Upper lobe of left lung (tissue), 6 donors: ENCODE results near the gene SPNS1. TPM values are rescaled to one million over a fixed set of nuclear protein-coding genes. Genes with fewer than 3 reads are reported as not detected.
"Not testable (repeated sequence)": the region's sequence is repeated elsewhere in the genome, so short reads cannot be mapped to it uniquely, and the experiment has no call there.

Experiments used
- ATAC-seq, 2 donors: fragments of 200-7000 bp; cut with Tn5 transposase; one replicate each; pipeline ENCODE4 v1.9.1; 2022; ENCODE audit warnings: mild to moderate bottlenecking in 2 of 2, moderate library complexity in 2 of 2; ENCODE audit not compliant: low FRiP score in 2 of 2
- DNase-seq, 2 donors: peaks; one replicate each; pipeline ENCODE4 v3.0.0-alpha.2; 2019 to 2020
- H3K27ac ChIP-seq, 4 donors: fragments of 200-600 bp; sonication (generic); one replicate each; pipeline ENCODE4 v1.5.1; 2016 to 2019
- H3K27me3 ChIP-seq, 4 donors: fragments of 200-600 bp; sonication (generic); one replicate each; pipeline ENCODE4 v1.5.1; 2017 to 2019
- H3K36me3 ChIP-seq, 4 donors: fragments of 200-600 bp; sonication (generic); one replicate each; pipeline ENCODE4 v1.5.1; 2016 to 2019
- H3K4me1 ChIP-seq, 4 donors: fragments of 200-600 bp; sonication (generic); one replicate each; pipeline ENCODE4 v1.5.1; 2018 to 2019
- H3K4me3 ChIP-seq, 4 donors: fragments of 200-600 bp; sonication (generic); one replicate each; pipeline ENCODE4 v1.5.1; 2017 to 2019; ENCODE audit warnings: mild to moderate bottlenecking in 2 of 4, moderate library complexity in 1 of 4
- H3K9me3 ChIP-seq, 4 donors: fragments of 200-600 bp; sonication (generic); one replicate each; pipeline ENCODE4 v1.5.1; 2018 to 2019
- CTCF ChIP-seq, 6 experiments: fragments of 450-650 bp in 4 of 6; fragments of 200-600 bp in 2 of 6; sonication (generic) in 2 of 6; IDR thresholded peaks; one replicate each; pipeline ENCODE4 v1.5.1; 2016 to 2019; ENCODE audit warnings: antibody characterized with exemption in 6 of 6
- EP300 ChIP-seq, 4 donors: sonication (generic); formaldehyde crosslinking; IDR thresholded peaks; one replicate each; pipeline ENCODE4 v1.5.1; 2017; ENCODE audit warnings: antibody characterized with exemption in 4 of 4, control low read depth in 2 of 4
- POLR2A ChIP-seq, 4 donors: fragments of 450-650 bp; IDR thresholded peaks; one replicate each; pipeline ENCODE4 v1.5.1; 2016 to 2017; ENCODE audit warnings: antibody characterized with exemption in 4 of 4, mild to moderate bottlenecking in 2 of 4
- POLR2AphosphoS5 ChIP-seq, 2 donors: sonication (generic); formaldehyde crosslinking; IDR thresholded peaks; one replicate each; pipeline ENCODE4 v1.5.1; 2017; ENCODE audit warnings: antibody characterized with exemption in 2 of 2
- WGBS, 2 donors: methylation state at CpG; one replicate each; pipeline ENCODE4 v1.1.5; 2017 to 2018; 5-methylcytosine and 5-hydroxymethylcytosine counted together
- total RNA-seq, 6 donors: library from RNA; depleted of rRNA in 4 of 6; stranded (reverse); fragments of >200 nt in 4 of 6; gene quantifications; one replicate each; pipeline versions ENCODE4 v1.1.0 to v1.2.1, GENCODE V29; 2016 to 2021
- donor health status: DM: no; HTN: no; CAD: no; lungs with moderate emphysema.
- donor health status: DM: no; HTN: yes; CAD: no; lungs with severe emphysema.

Gene SPNS1
- total RNA-seq, 6 donors from 2014 or later: 23.4 to 84.7 (median 68.7) TPM

GRCh38 chr16:28967156-28967555, 7.4 kb upstream of the SPNS1 start:
- Histone ChIP-seq H3K27me3 (no peaks in the 10 kb centered on the region), H3K4me3 (no peak overlapping the region), H3K27ac (no peak overlapping the region), H3K9me3 (no peaks in the 10 kb centered on the region), H3K36me3 (peaks cover 4 to 36% (median 31%) of the 10 kb centered on the region in 4 donors), H3K4me1 (no peaks in the 10 kb centered on the region)
- 90 to 97% methylated on average over 4 of the region's 4 CpGs for WGBS, 2 donors
- TF ChIP-seq POLR2AphosphoS5 (IDR thresholded peaks at IDR 0.05): no peak
- TF ChIP-seq EP300 (IDR thresholded peaks at IDR 0.05): no peak
- no peak for TF ChIP-seq CTCF (IDR thresholded peaks at IDR 0.05)
- no peak for TF ChIP-seq POLR2A (IDR thresholded peaks at IDR 0.05)
- DNase-seq: no peak
- ATAC-seq: no peak

- not testable (repeated sequence) for H3K27me3 ChIP-seq, H3K4me3 ChIP-seq, H3K9me3 ChIP-seq, H3K4me1 ChIP-seq, DNase-seq, H3K27ac ChIP-seq, ATAC-seq
- H3K36me3 ChIP-seq: peaks cover 0 to 12% (median 7%) of the 10 kb centered on the region in 4 donors
- 91 to 95% methylated on average over 2 of the region's 2 CpGs for WGBS, 2 donors
Measured at GRCh38 chr16:28969696-28970095, 4.9 kb upstream of the SPNS1 start.

- Histone ChIP-seq H3K9me3 (no peaks in the 10 kb centered on the region), H3K4me3 (peak overlapping the region; percentile 69 to 98 (median 88)), H3K4me1 (peaks cover 13 to 38% (median 22%) of the 10 kb centered on the region in 4 donors), H3K36me3 (peaks cover 2 to 14% (median 10%) of the 10 kb centered on the region in 4 donors), H3K27ac (peak overlapping the region; percentile 77 to 85 (median 80)), H3K27me3 (no peaks in the 10 kb centered on the region)
- ATAC-seq (peak; percentile 25 to 64), DNase-seq (peak in 1 of 2 donors; percentile 64)
- TF ChIP-seq POLR2AphosphoS5 (IDR thresholded peaks at IDR 0.05): no peak
- peak; percentile 25 to 54 (median 48) for TF ChIP-seq CTCF (IDR thresholded peaks at IDR 0.05)
- WGBS, 2 donors: 0 to 1% methylated on average over 17 of the region's 17 CpGs
Measured at GRCh38 chr16:28974007-28974436, 556 bp upstream of the SPNS1 start.

GRCh38 chr16:28975158-28975599, 601 bp downstream of the SPNS1 start:
- no peak for TF ChIP-seq CTCF (IDR thresholded peaks at IDR 0.05)
- TF ChIP-seq EP300 (IDR thresholded peaks at IDR 0.05): no peak
- no peak for TF ChIP-seq POLR2AphosphoS5 (IDR thresholded peaks at IDR 0.05)
- TF ChIP-seq POLR2A (IDR thresholded peaks at IDR 0.05): no peak
- Histone ChIP-seq H3K27ac (peak overlapping the region; percentile 77 to 85 (median 80)), H3K9me3 (no peaks in the 10 kb centered on the region), H3K4me1 (peaks cover 13 to 38% (median 22%) of the 10 kb centered on the region in 4 donors), H3K4me3 (peak overlapping the region; percentile 69 to 98 (median 88)), H3K27me3 (no peaks in the 10 kb centered on the region), H3K36me3 (peaks cover 5 to 24% (median 16%) of the 10 kb centered on the region in 4 donors)
- DNase-seq: peak in 1 of 2 donors; percentile 85
- WGBS, 2 donors: 9 to 10% methylated on average over 2 to 30 of the region's 30 CpGs
- peak; percentile 16 to 23 for ATAC-seq

GRCh38 chr16:28977703-28978662, 3.4 kb downstream of the SPNS1 start:
- Histone ChIP-seq H3K4me3 (no peak overlapping the region), H3K27me3 (no peaks in the 10 kb centered on the region), H3K4me1 (peaks cover 13 to 38% (median 22%) of the 10 kb centered on the region in 4 donors), H3K9me3 (peaks cover 0 to 4% (median 1%) of the 10 kb centered on the region in 4 donors), H3K36me3 (peaks cover 5 to 51% (median 41%) of the 10 kb centered on the region in 4 donors), H3K27ac (no peak overlapping the region)
- ATAC-seq (no peak), DNase-seq (no peak)
- TF ChIP-seq POLR2A (IDR thresholded peaks at IDR 0.05) (no peak), EP300 (IDR thresholded peaks at IDR 0.05) (no peak), CTCF (IDR thresholded peaks at IDR 0.05) (peak in 3 of 6 experiments; percentile 8 to 33 (median 19))
- WGBS, 2 donors: 69 to 77% methylated on average over 11 of the region's 11 CpGs

GRCh38 chr16:28980330-28980729, 5.8 kb downstream of the SPNS1 start:
- not testable (repeated sequence) for ATAC-seq, H3K9me3 ChIP-seq
- H3K4me1 ChIP-seq: peaks cover 11 to 36% (median 17%) of the 10 kb centered on the region in 4 donors

More at GRCh38 chr16:28980330-28980729, 5.8 kb downstream of the SPNS1 start:
- not testable (repeated sequence) for H3K4me3 ChIP-seq, H3K27me3 ChIP-seq, DNase-seq, H3K27ac ChIP-seq
- H3K36me3 ChIP-seq: peaks cover 5 to 75% (median 58%) of the 10 kb centered on the region in 4 donors
- WGBS, 2 donors: 85 to 88% methylated on average over 7 of the region's 7 CpGs
